GM21381 (cell line): Measurements from ENCODE around the gene GTF2A1L.
"Not testable (repeated sequence)": the region's sequence is repeated elsewhere in the genome, so short reads cannot be mapped to it uniquely, and the experiment has no call there.

Source experiments
- ATAC-seq: cut with Tn5 transposase; IDR thresholded peaks from one replicate; pipeline ENCODE4 v1.9.1; 2021; ENCODE audit warnings: mild to moderate bottlenecking, moderate library complexity; ENCODE audit not compliant: unreplicated experiment

The GTF2A1L gene

GRCh38 chr2:48607307-48608014 lies 10.2 kb upstream of the GTF2A1L start:
- ATAC-seq: no peak

GRCh38 chr2:48613211-48613610 lies 4.4 kb upstream of the GTF2A1L start:
- no peak for ATAC-seq

GRCh38 chr2:48614581-48614980 lies 3.1 kb upstream of the GTF2A1L start:
- ATAC-seq: not testable (repeated sequence)

- no peak for ATAC-seq
Observed at GRCh38 chr2:48619526-48619925, 1.9 kb downstream of the GTF2A1L start.

- ATAC-seq: no peak
Observed at GRCh38 chr2:48620604-48621003, 2.9 kb downstream of the GTF2A1L start.

GRCh38 chr2:48622691-48623090 lies 5.0 kb downstream of the GTF2A1L start:
- ATAC-seq: not testable (repeated sequence)

GRCh38 chr2:48624696-48625095 lies 7.0 kb downstream of the GTF2A1L start:
- ATAC-seq: no peak

GRCh38 chr2:48626047-48626446 lies 8.4 kb downstream of the GTF2A1L start:
- ATAC-seq: no peak

GRCh38 chr2:48633143-48633542 lies 15.5 kb downstream of the GTF2A1L start:
- ATAC-seq: no peak

GRCh38 chr2:48635786-48636185 lies 18.1 kb downstream of the GTF2A1L start:
- ATAC-seq: no peak

GRCh38 chr2:48638261-48638660 lies 20.6 kb downstream of the GTF2A1L start:
- no peak for ATAC-seq

- ATAC-seq: no peak
Observed at GRCh38 chr2:48651158-48651790, 33.6 kb downstream of the GTF2A1L start.

GRCh38 chr2:48668992-48669391 lies 51.3 kb downstream of the GTF2A1L start:
- peak; percentile 90 for ATAC-seq

GRCh38 chr2:48673581-48673980 lies 55.9 kb downstream of the GTF2A1L start:
- ATAC-seq: no peak

- ATAC-seq: no peak
Observed at GRCh38 chr2:48674933-48675332, 57.3 kb downstream of the GTF2A1L start.

GRCh38 chr2:48677450-48677849 lies 59.8 kb downstream of the GTF2A1L start:
- ATAC-seq: no peak

GRCh38 chr2:48685126-48685525 lies 67.5 kb downstream of the GTF2A1L start:
- ATAC-seq: no peak

GRCh38 chr2:48691935-48692691 lies 74.5 kb downstream of the GTF2A1L start:
- ATAC-seq: no peak

GRCh38 chr2:48693066-48693465 lies 75.4 kb downstream of the GTF2A1L start:
- no peak for ATAC-seq

- no peak for ATAC-seq
Observed at GRCh38 chr2:48693645-48694044, 76.0 kb downstream of the GTF2A1L start.

- ATAC-seq: no peak
Observed at GRCh38 chr2:48694149-48694548, 76.5 kb downstream of the GTF2A1L start.

- ATAC-seq: no peak
Observed at GRCh38 chr2:48695991-48696390, 78.3 kb downstream of the GTF2A1L start.
